ENCODE results near the gene OR6S1.
"Not testable (repeated sequence)": the region's sequence is repeated elsewhere in the genome, so short reads cannot be mapped to it uniquely, and the experiment has no call there.

The OR6S1 gene

GRCh38 chr14:20631023-20631879 lies 10.2 kb downstream of the OR6S1 start:
- peak; percentile 29 to 39 for DNase-seq (ENCODE audit: low spot score in 2 of 2)
- H3K4me1 Mint-ChIP-seq: peaks cover 29% of the 10 kb centered on the region
- H3K27ac Mint-ChIP-seq: peak overlapping the region; percentile 81
- peak overlapping the region; percentile 74 for H3K4me3 Mint-ChIP-seq
- peaks cover 24% of the 10 kb centered on the region for H3K27me3 Mint-ChIP-seq
- peak; percentile 23 for ATAC-seq (ENCODE audit: low read depth)
- no peaks in the 10 kb centered on the region for H3K36me3 Mint-ChIP-seq
- peaks cover 1% of the 10 kb centered on the region for H3K9me3 Mint-ChIP-seq

- H3K27ac Mint-ChIP-seq: peak overlapping the region; percentile 81
- peaks cover 32% of the 10 kb centered on the region for H3K4me1 Mint-ChIP-seq
- H3K9me3 Mint-ChIP-seq: peaks cover 1% of the 10 kb centered on the region
- DNase-seq (ENCODE audit: low spot score in 2 of 2): peak; percentile 34 to 39
- no peaks in the 10 kb centered on the region for H3K36me3 Mint-ChIP-seq
- peaks cover 25% of the 10 kb centered on the region for H3K27me3 Mint-ChIP-seq
- peak overlapping the region; percentile 74 for H3K4me3 Mint-ChIP-seq
- ATAC-seq (ENCODE audit: low read depth): peak; percentile 45
Measured at GRCh38 chr14:20630340-20631022, 11.0 kb downstream of the OR6S1 start.

- DNase-seq (ENCODE audit: low spot score in 2 of 2) (no peak), ATAC-seq (ENCODE audit: low read depth) (no peak)
- Mint-ChIP-seq H3K4me3 (no peak overlapping the region), H3K27me3 (peaks cover 23% of the 10 kb centered on the region), H3K4me1 (peaks cover 37% of the 10 kb centered on the region), H3K27ac (peak overlapping the region; percentile 4), H3K36me3 (no peaks in the 10 kb centered on the region), H3K9me3 (peaks cover 3% of the 10 kb centered on the region)
Measured at GRCh38 chr14:20628063-20628854, 13.2 kb downstream of the OR6S1 start.

GRCh38 chr14:20627346-20628027 lies 14.0 kb downstream of the OR6S1 start:
- DNase-seq (ENCODE audit: low spot score in 2 of 2): no peak
- Mint-ChIP-seq H3K4me3 (no peak overlapping the region), H3K4me1 (peaks cover 41% of the 10 kb centered on the region), H3K36me3 (no peaks in the 10 kb centered on the region), H3K27me3 (peaks cover 25% of the 10 kb centered on the region), H3K27ac (peak overlapping the region; percentile 75), H3K9me3 (peaks cover 3% of the 10 kb centered on the region)
- no peak for ATAC-seq (ENCODE audit: low read depth)

GRCh38 chr14:20626274-20626673 lies 15.2 kb downstream of the OR6S1 start:
- ATAC-seq (ENCODE audit: low read depth) (no peak), DNase-seq (ENCODE audit: low spot score in 2 of 2) (no peak)
- H3K27ac Mint-ChIP-seq: peak overlapping the region; percentile 75
- peaks cover 3% of the 10 kb centered on the region for H3K9me3 Mint-ChIP-seq
- no peaks in the 10 kb centered on the region for H3K36me3 Mint-ChIP-seq
- H3K27me3 Mint-ChIP-seq: peaks cover 30% of the 10 kb centered on the region
- no peak overlapping the region for H3K4me3 Mint-ChIP-seq
- peaks cover 41% of the 10 kb centered on the region for H3K4me1 Mint-ChIP-seq

GRCh38 chr14:20624495-20625070 lies 16.9 kb downstream of the OR6S1 start:
- peak overlapping the region; percentile 63 for H3K4me3 Mint-ChIP-seq
- DNase-seq (ENCODE audit: low spot score in 2 of 2) (peak; percentile 21 to 37), ATAC-seq (ENCODE audit: low read depth) (peak; percentile 71)
- peaks cover 3% of the 10 kb centered on the region for H3K9me3 Mint-ChIP-seq
- peaks cover 32% of the 10 kb centered on the region for H3K4me1 Mint-ChIP-seq
- H3K27ac Mint-ChIP-seq: peak overlapping the region; percentile 78
- H3K27me3 Mint-ChIP-seq: peaks cover 27% of the 10 kb centered on the region
- H3K36me3 Mint-ChIP-seq: no peaks in the 10 kb centered on the region

- Mint-ChIP-seq H3K27ac (no peak overlapping the region), H3K4me1 (peaks cover 35% of the 10 kb centered on the region), H3K27me3 (peaks cover 28% of the 10 kb centered on the region), H3K36me3 (no peaks in the 10 kb centered on the region), H3K4me3 (peak overlapping the region; percentile 52), H3K9me3 (peaks cover 3% of the 10 kb centered on the region)
- ATAC-seq (ENCODE audit: low read depth) (no peak), DNase-seq (ENCODE audit: low spot score in 2 of 2) (no peak)
Measured at GRCh38 chr14:20623798-20624197, 17.7 kb downstream of the OR6S1 start.

- Mint-ChIP-seq H3K4me1 (peaks cover 35% of the 10 kb centered on the region), H3K27me3 (peaks cover 22% of the 10 kb centered on the region), H3K4me3 (peak overlapping the region; percentile 73), H3K9me3 (peaks cover 3% of the 10 kb centered on the region), H3K36me3 (no peaks in the 10 kb centered on the region), H3K27ac (peak overlapping the region; percentile 20)
- ATAC-seq (ENCODE audit: low read depth): no peak
- DNase-seq (ENCODE audit: low spot score in 2 of 2): no peak
Measured at GRCh38 chr14:20622816-20623291, 18.6 kb downstream of the OR6S1 start.

- Mint-ChIP-seq H3K4me3 (no peak overlapping the region), H3K27ac (no peak overlapping the region), H3K4me1 (peaks cover 33% of the 10 kb centered on the region), H3K36me3 (no peaks in the 10 kb centered on the region), H3K27me3 (peaks cover 20% of the 10 kb centered on the region), H3K9me3 (peaks cover 1% of the 10 kb centered on the region)
- ATAC-seq (ENCODE audit: low read depth): no peak
- no peak for DNase-seq (ENCODE audit: low spot score in 2 of 2)
Measured at GRCh38 chr14:20620798-20621478, 20.6 kb downstream of the OR6S1 start.

- not testable (repeated sequence) for ATAC-seq (ENCODE audit: low read depth)
- peaks cover 33% of the 10 kb centered on the region for H3K4me1 Mint-ChIP-seq
Measured at GRCh38 chr14:20619688-20620087, 21.8 kb downstream of the OR6S1 start.

GRCh38 chr14:20618271-20618749 lies 23.2 kb downstream of the OR6S1 start:
- H3K9me3 Mint-ChIP-seq: no peaks in the 10 kb centered on the region
- H3K4me3 Mint-ChIP-seq: no peak overlapping the region
- H3K27ac Mint-ChIP-seq: no peak overlapping the region
- ATAC-seq (ENCODE audit: low read depth) (no peak), DNase-seq (ENCODE audit: low spot score in 2 of 2) (no peak)
- peaks cover 12% of the 10 kb centered on the region for H3K27me3 Mint-ChIP-seq
- no peaks in the 10 kb centered on the region for H3K36me3 Mint-ChIP-seq
- peaks cover 24% of the 10 kb centered on the region for H3K4me1 Mint-ChIP-seq

More at GRCh38 chr14:20619688-20620087, 21.8 kb downstream of the OR6S1 start:
- not testable (repeated sequence) for H3K4me3 Mint-ChIP-seq; DNase-seq (ENCODE audit: low spot score in 2 of 2); H3K9me3 Mint-ChIP-seq; H3K36me3 Mint-ChIP-seq; H3K27ac Mint-ChIP-seq
- peaks cover 16% of the 10 kb centered on the region for H3K27me3 Mint-ChIP-seq

- H3K4me1 Mint-ChIP-seq: peaks cover 17% of the 10 kb centered on the region
- H3K36me3 Mint-ChIP-seq: no peaks in the 10 kb centered on the region
Measured at GRCh38 chr14:20617138-20618003, 24.1 kb downstream of the OR6S1 start.

More at GRCh38 chr14:20617138-20618003, 24.1 kb downstream of the OR6S1 start:
- no peak overlapping the region for H3K4me3 Mint-ChIP-seq
- ATAC-seq (ENCODE audit: low read depth): no peak
- DNase-seq (ENCODE audit: low spot score in 2 of 2): no peak
- no peak overlapping the region for H3K27ac Mint-ChIP-seq
- peaks cover 7% of the 10 kb centered on the region for H3K27me3 Mint-ChIP-seq
- H3K9me3 Mint-ChIP-seq: no peaks in the 10 kb centered on the region

Data from memory B cell (primary cell).